ENCODE data around the gene PLSCR2. TPM values are rescaled to one million over a fixed set of nuclear protein-coding genes. Genes with fewer than 3 reads are reported as not detected.

Gene PLSCR2
- total and polyA plus RNA-seq, 2 of the 8 experiments (the other 6 are each of a cell fraction or from before 2014, with no cell fraction given) = not detected

- no peaks in the 10 kb centered on the region for H4K20me1 ChIP-seq (replicated peaks in 1 of 2; ENCODE audit: control insufficient read depth in 1 of 2, insufficient read depth in 2 of 2, low read length in 2 of 2)
- H3K56ac ChIP-seq (replicated peaks; ENCODE audit: insufficient read length, low read depth, low read length) = no peak overlapping the region
- H3K23ac ChIP-seq (ENCODE audit: insufficient read length) = no peak overlapping the region
- no peak overlapping the region for H2BK20ac ChIP-seq (ENCODE audit: low read length)
- H2AK5ac ChIP-seq (ENCODE audit: low read depth, low read length) = no peak overlapping the region
- H3K4ac ChIP-seq (replicated peaks; ENCODE audit: insufficient read length, low read depth, low read length) = no peak overlapping the region
- H3K14ac ChIP-seq (ENCODE audit: insufficient read length) = no peak overlapping the region
- FAIRE-seq (no peak), DNase-seq (ENCODE audit: low read depth in 1 of 2, low spot score in 2 of 2) (no peak)
- H2BK15ac ChIP-seq (ENCODE audit: low read length) = no peak overlapping the region
- peaks cover 0 to 1% (median 0%) of the 10 kb centered on the region in 4 experiments; a peak in 1 of 7 replicates for H3K27me3 ChIP-seq (replicated peaks in 1 of 4; ENCODE audit: control insufficient read depth in 3 of 4, extremely low read depth in 1 of 4, insufficient read depth in 3 of 4, low read length in 3 of 4)
- no peak overlapping the region for H4K91ac ChIP-seq (replicated peaks; ENCODE audit: insufficient read length, low read length)
- no peak overlapping the region for H3K9ac ChIP-seq (replicated peaks in 1 of 4; ENCODE audit: extremely low read depth in 1 of 4, low read depth in 3 of 4, low read length in 3 of 4)
- no peaks in the 10 kb centered on the region for H3K79me2 ChIP-seq (ENCODE audit: control insufficient read depth in 1 of 2, insufficient read depth in 2 of 2, low read length in 2 of 2)
- H4K8ac ChIP-seq (ENCODE audit: extremely low read depth, insufficient read depth, low read length) = no peak overlapping the region
- H3K4me1 ChIP-seq (replicated peaks in 1 of 4; ENCODE audit: control insufficient read depth in 3 of 4, insufficient read depth in 4 of 4, low read length in 3 of 4) = peaks cover 0 to 4% (median under 1%) of the 10 kb centered on the region in 4 experiments; a peak in 2 of 7 replicates
- no peaks in the 10 kb centered on the region for H3K36me3 ChIP-seq (ENCODE audit: control insufficient read depth in 2 of 4, insufficient read depth in 4 of 4, low read length in 3 of 4)
- no peaks in the 10 kb centered on the region for H3K79me1 ChIP-seq (ENCODE audit: low read depth, low read length)
- no peak overlapping the region for H3K4me2 ChIP-seq (ENCODE audit: insufficient read depth in 1 of 2, low read depth in 2 of 2, low read length in 2 of 2)
- no peak overlapping the region for H3K18ac ChIP-seq (ENCODE audit: extremely low read depth, low read length)
- CTCF ChIA-PET (ENCODE audit: partially characterized antibody) = interaction anchor here (1.2 kb wide), 1 partner anchor 14 kb away, joined by 3 read pairs; no protein-coding TSS in a partner anchor
- no peak overlapping the region for H2BK12ac ChIP-seq (ENCODE audit: low read depth, low read length)
- no peak overlapping the region for H4K5ac ChIP-seq (ENCODE audit: insufficient read length, low read depth, low read length)
- H3K23me2 ChIP-seq (ENCODE audit: low read depth, low read length) = no peaks in the 10 kb centered on the region
- no peak overlapping the region for H3K27ac ChIP-seq (ENCODE audit: low read depth, low read length)
- H3K4me3 ChIP-seq (ENCODE audit: extremely low read depth in 1 of 4, insufficient read depth in 2 of 4, low read depth in 3 of 4, low read length in 4 of 4) = no peak overlapping the region
- peaks cover 0 to 8% of the 10 kb centered on the region in 2 experiments; a peak in 1 of 4 replicates for H3K9me3 ChIP-seq (ENCODE audit: insufficient read depth in 2 of 2, low read depth in 1 of 2, low read length in 1 of 2)
- POLR2A ChIA-PET (ENCODE audit: partially characterized antibody) = no interaction called here
- no peak overlapping the region for H2BK5ac ChIP-seq (ENCODE audit: low read depth, low read length)
- no peak overlapping the region for H2AFZ ChIP-seq (ENCODE audit: low read length)
- WGBS, 2 experiments (ENCODE audit: extremely low coverage in 1 of 2, insufficient coverage in 1 of 2, insufficient read length in 1 of 2, insufficient replicate concordance in 2 of 2, low coverage in 1 of 2, low lambda C conversion rate in 2 of 2, missing lambda C conversion rate in 1 of 2) = 87% methylated on average over 1 of the region's 1 CpG; no CpG with 5 or more reads in 1 of the 2 experiments
- H2BK120ac ChIP-seq (replicated peaks; ENCODE audit: low read depth, low read length) = peak overlapping the region; percentile 82
- TF ChIP-seq ZNF274 (IDR thresholded peaks at IDR 0.05; ENCODE audit: borderline replicate concordance, extremely low read depth, low read length) (no peak), SRF (IDR thresholded peaks at IDR 0.05; ENCODE audit: low read depth, low read length) (no peak), RFX5 (IDR thresholded peaks at IDR 0.05; ENCODE audit: borderline replicate concordance, low read depth, low read length) (no peak), CTBP2 (IDR thresholded peaks at IDR 0.05; ENCODE audit: borderline replicate concordance, insufficient read depth, insufficient read length, low read length) (no peak), SP4 (IDR thresholded peaks at IDR 0.05; ENCODE audit: low read length) (no peak), NRF1 (IDR thresholded peaks at IDR 0.05; ENCODE audit: low read depth, low read length) (no peak), ATF2 (IDR thresholded peaks at IDR 0.05; ENCODE audit: low read length) (no peak), HDAC6 (IDR thresholded peaks at IDR 0.05; ENCODE audit: low read depth, low read length) (no peak), TEAD4 (IDR thresholded peaks at IDR 0.05; ENCODE audit: low read depth, low read length) (no peak)
Measured at GRCh38 chr3:146499701-146500100, 30.3 kb upstream of the PLSCR2 start.
